Liver (tissue), 3 donors: Measurements from ENCODE around the gene CAMKMT.

Source experiments
- ATF3 ChIP-seq: IDR thresholded peaks from 2 replicates; pipeline ENCODE4 v1.6.1; 2016; ENCODE audit warnings: antibody characterized with exemption
- CTCF ChIP-seq: fragments of 150-350 bp; IDR thresholded peaks from 2 replicates; pipeline ENCODE4 v1.5.1; 2017; ENCODE audit warnings: improper control_type of control experiment, low read depth, low read length; ENCODE audit not compliant: missing input control
- EGR1 ChIP-seq, 2 donors: IDR thresholded peaks; 2 replicates each; pipeline ENCODE4 v1.6.1; 2016 to 2018; ENCODE audit warnings: antibody characterized with exemption in 2 of 2, low read depth in 2 of 2
- FOXA1 ChIP-seq: IDR thresholded peaks from 2 replicates; pipeline ENCODE4 v1.6.1; 2016; ENCODE audit warnings: antibody characterized with exemption
- GABPA ChIP-seq, 2 donors: IDR thresholded peaks in 1 of 2; conservative IDR thresholded peaks in 1 of 2; 2 replicates each; pipeline ENCODE4 v1.6.1; 2016; ENCODE audit warnings: antibody characterized with exemption in 2 of 2, mild to moderate bottlenecking in 1 of 2, moderate library complexity in 1 of 2
- JUND ChIP-seq, 2 donors: IDR thresholded peaks; 2 replicates each; pipeline ENCODE4 v1.6.1; 2016; ENCODE audit warnings: antibody characterized with exemption in 2 of 2
- MAX ChIP-seq: IDR thresholded peaks from 2 replicates; pipeline ENCODE4 v1.6.1; 2016; ENCODE audit warnings: antibody characterized with exemption
- RAD21 ChIP-seq, 2 donors: IDR thresholded peaks; 2 replicates each; pipeline ENCODE4 v1.6.1; 2016; ENCODE audit warnings: antibody characterized with exemption in 2 of 2, mild to moderate bottlenecking in 2 of 2
- REST ChIP-seq: IDR thresholded peaks from 2 replicates; pipeline ENCODE4 v1.6.1; 2016; ENCODE audit warnings: antibody characterized with exemption, mild to moderate bottlenecking
- TAF1 ChIP-seq: conservative IDR thresholded peaks from 2 replicates; pipeline ENCODE4 v1.6.1; 2016; ENCODE audit warnings: antibody characterized with exemption, mild to moderate bottlenecking
- YY1 ChIP-seq: IDR thresholded peaks from 2 replicates; pipeline ENCODE4 v1.6.1; 2016; ENCODE audit warnings: antibody characterized with exemption, mild to moderate bottlenecking
- ZBTB33 ChIP-seq: IDR thresholded peaks from 2 replicates; pipeline ENCODE4 v1.6.1; 2016; ENCODE audit warnings: antibody characterized with exemption
- donor health status: healthy.
- donor health status: healthy.

GRCh38 chr2:44551497-44551896, 189.8 kb downstream of the CAMKMT start:
- TF ChIP-seq MAX (no peak), JUND (IDR thresholded peaks at IDR 0.05) (no peak), CTCF (no peak), REST (no peak), GABPA (IDR thresholded peaks at IDR 0.05 in 1 of 2, conservative IDR thresholded peaks at IDR 0.05 in 1 of 2) (no peak), YY1 (no peak), ATF3 (no peak), ZBTB33 (no peak), RAD21 (IDR thresholded peaks at IDR 0.05) (no peak), TAF1 (no peak), FOXA1 (no peak), EGR1 (IDR thresholded peaks at IDR 0.05; ENCODE audit: low read depth in 2 of 2) (no peak)
